NCI-H2081 treated with DMSO at 0.1 percent for 48 hours (cell line): Measurements from ENCODE around the gene FGFBP1.

ENCODE experiments used
- DNase-seq: peaks from one replicate; lab custom pipeline; 2025; lab: John Stamatoyannopoulos, UW

FGFBP1 gene

DNA sequence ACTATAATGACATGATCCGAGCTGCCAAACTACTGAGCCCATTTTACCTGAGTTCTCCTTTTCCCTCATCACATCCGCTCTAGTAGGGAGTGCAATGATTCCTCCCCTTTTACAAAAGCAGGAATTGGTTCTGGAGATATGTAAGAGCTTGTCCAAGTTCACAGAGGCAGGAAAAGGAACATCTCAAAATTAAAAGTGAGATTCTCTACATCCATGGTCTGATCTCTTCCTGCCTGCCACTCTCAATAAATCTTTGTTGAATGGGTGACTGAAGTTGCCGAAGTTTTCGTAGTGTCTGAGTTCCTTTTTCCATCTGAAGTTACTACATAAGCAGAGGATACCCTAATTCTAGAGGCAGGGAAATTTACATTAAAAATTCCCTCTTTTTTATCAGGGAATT is at the start of gene FGFBP1:
TSS of gene FGFBP1 (minus strand) at position 101 of the 400 bp plus-strand sequence. CDS start 2,108 bp downstream, outside the sequence.
- DNase-seq: no peak

DNA sequence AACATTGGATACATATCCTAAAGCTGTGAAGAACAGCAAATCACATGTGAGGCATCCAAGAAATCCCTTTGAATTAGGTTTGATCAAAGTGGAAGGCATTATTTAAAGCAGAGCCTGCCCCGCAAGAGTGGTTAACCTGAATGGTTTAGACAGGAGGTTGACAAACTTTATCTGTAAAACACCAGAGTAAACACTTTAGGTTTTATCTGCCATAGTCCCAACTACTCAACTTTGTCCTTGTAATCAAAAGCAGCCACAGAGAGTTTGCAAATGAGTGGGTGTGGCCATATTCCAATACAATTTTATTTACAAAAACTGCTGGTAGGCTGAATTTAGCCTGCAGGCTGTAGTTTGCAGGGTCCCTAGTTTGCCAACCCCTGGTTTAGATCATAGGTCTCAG is 49.7 kb upstream of the FGFBP1 start:
- DNase-seq: no peak

GRCh38 chr4:15986907-15987306 is 48.4 kb upstream of the FGFBP1 start:
- DNase-seq: no peak

DNA sequence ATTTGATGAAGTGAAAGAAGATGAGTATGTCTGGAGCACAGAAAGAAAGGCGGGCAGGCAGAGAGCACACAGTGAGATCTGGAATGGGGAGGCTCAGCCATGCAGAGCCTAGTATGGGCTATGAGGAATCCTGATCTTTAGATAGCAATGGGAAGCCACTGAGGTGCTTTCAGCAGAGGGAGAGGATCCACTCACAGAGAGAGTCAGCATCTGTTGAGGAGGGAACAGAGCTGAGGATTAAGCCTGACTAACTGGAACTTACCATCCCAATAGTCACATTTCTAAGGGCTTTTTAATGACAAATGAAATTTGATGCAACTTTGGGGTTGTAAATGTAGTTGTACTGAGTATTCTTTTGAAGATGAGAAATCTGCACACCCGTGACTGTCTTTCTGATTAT is 45.1 kb upstream of the FGFBP1 start:
- no peak for DNase-seq

DNA sequence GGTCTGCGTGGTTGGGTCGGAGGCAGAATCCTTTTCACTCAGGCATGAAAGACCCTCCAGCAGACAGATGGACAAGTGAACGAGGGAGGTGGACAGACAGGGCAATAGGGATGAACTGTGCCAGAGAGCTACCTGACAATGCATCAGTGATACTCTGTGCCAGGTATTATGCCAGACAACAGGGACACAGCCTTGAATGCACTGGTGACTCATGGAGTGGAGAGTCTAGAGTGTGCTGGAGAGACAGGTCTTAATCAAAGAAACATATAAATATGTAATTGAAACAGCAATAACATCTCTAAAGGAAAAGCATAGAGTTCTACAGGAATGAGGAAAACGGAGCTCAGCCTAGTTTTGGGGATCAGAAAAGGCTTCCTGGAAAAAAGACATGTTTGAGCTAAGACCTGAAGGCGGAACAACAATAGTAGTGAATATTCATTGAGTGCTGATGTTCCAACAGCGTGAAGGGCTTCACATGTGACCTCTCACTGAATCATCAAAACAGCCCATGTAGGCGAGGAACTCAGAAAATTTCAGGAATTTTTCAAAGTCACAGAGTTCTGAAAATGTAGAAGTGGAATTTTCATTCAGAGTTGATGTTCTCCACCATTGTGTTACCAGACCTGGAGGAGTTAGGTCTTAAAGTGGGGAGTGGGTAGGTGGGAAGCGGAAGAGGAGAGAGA is 44.4 kb upstream of the FGFBP1 start:
- no peak for DNase-seq

DNA sequence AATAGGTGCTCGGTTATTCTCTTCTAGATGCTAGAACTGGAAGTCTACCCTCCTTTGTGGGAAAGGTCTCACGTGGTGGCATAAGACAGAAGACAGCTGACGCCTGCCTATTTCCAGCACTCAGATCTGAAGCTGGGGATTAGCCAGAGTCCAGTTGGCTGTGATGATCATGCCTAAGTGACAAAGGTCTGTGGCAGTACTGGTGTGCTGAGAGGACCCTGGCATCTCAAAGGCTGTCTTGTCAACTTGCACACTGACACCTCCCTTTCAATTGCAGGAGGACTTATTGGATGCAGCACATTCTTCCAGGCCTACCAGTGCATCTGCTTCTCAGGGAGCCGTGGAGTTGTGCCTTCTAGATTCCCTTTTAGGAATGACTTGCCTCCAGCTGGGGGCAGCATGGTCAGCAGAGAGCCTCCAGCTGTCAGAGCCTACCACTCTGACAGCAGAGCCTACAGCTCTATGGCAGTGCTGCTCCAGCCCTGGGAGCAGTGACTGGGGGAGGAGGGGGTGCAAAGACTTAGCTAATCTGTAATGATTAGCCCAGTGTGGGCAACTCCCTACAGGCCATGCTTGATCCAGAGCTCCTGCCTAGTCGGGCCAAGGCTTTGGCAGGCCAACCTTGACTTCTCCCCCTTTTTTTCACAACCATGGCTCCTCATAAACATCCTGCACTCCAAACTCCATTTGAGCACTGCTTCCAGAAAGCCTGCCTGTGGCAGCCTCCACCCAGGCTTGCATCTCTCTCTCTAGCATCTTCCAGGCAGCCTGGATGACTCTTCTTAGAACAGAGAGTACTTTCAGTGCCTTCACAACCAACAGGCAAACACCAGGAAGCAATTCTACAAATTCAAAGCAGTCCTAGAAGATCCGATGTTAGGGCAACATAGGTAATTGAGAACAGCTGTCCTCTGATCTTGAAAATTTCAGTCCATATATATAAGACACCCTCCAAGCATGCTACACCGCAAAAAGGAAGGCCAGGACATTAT is 38.2 kb upstream of the FGFBP1 start:
- no peak for DNase-seq

DNA sequence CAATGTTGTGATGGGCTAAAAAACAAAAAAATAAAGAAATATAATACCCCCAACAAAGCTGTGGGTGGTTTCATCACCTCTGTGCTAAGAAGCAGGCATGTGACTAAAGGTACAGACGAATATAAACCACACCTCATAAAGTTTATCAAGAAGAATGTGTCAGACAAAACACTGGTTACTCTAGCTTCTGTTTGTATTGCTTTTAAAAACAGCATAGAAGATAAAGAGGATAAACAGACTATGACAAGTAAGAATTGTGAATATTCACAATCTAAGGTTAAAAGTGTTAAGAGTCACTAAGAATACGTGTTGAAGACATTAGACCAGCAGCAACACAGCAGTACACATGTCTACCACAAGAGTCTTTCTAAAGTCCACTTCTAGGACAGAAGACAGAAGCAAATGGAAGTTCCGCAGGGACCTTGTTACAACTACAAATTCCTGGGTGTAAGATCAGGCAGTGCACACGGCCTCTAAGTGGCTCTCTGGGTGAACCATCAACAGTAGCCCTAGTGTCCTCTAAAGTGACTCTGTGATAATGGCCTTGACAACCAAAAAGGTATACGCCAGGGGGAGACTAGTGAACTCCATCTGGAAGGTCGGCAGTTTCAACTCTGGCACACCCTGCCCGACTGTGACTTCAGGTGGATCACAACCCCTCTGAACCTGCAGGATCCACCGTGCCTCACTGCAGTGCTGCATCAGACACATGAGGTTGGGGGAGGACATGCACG is 32.7 kb upstream of the FGFBP1 start:
- DNase-seq: no peak

DNA sequence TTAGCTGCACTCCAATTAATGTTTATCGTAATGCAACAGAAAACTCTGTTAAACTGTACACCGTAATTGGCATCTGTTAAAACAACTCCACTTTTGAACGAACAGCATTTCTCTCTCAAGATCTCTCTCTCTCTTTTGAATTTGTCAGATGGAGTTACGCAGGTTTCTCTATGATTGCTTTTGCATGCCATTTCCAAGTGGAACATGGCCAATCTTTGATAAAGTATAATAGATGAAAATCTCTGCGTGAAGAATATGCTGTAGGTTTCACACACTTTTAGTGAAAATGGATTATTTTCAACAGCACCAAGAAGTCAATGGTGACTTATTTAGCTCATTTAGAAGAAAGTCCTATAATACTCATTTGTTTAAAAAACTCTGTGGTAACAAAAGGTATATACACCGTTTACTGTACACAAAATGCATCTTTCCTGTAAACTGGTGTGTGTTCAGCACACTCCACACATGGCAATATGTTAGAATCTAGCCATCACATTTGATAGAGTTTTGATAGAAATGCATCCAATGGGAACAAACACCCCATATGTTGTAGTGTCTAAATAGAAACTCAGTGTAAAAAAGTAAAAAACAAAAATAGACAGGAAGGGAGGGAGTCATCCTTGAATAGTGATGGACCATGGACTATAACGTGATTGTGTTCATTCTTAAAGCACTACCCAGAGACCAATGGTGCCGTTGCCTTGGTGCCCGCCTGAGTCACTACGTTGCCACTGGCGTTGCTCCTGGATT is 30.2 kb upstream of the FGFBP1 start:
- DNase-seq: no peak

DNA sequence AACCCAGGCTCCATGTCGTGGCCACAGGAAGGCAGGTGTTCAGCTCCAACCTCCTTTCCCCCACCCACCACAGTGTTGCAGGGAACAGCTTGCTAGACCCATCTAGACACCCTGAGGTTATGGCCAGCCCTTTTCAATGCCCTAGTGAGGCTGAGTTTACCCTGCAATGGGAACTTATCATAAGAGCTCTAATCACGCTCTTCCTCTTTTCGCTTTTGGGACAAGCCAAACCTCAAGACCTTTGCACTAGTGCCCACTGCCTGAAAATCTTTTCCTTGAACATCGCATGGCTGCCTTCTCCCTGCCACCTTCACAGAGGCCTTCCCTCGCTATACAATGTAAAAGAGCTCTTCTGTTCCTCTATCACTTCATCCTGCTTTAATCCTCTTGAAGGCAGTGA is 26.8 kb upstream of the FGFBP1 start:
- DNase-seq: no peak

DNA sequence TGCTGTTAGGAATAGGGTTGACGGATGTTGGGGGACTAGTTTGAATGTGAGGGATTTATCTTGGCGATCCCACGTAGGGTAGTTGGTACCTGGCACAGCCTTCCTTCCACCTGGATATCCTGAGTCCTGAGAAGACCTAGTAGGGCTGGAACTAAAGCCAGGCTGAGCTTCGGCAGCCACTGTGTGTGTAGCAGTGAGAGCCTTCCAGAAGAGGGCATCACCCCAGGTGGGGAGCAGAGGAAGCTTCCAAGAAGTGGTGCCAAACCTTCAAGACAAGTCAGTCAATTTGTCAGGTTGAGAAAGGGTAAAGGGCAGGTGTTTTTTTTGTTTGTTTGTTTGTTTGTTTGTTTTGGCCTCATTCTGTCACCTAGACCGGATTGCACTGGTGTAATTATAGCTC is 25.6 kb upstream of the FGFBP1 start:
- no peak for DNase-seq

DNA sequence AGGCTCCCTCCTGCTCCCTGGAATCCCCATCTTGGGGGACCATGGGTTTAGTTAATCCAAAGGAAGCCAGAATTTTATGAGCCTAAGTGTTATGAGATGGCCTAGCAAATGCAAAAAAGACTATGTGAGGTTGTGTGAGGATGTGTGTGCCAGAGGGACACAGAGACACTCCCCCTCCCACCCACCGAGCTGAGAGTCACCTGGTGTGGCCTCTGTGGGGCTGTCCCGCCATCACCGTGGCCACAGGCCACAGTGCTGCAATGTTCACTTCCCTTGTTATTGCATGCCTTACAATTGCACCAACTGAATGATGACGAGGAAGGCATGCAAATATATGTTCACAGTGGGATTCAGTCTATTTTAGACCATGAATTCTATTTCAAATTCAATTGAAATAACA is 25.0 kb upstream of the FGFBP1 start:
- DNase-seq: no peak

- DNase-seq: no peak
These were observed 24.5 kb upstream of the FGFBP1 start, which contains the start of gene FGFBP2 for GRCh38 chr4:15963001-15963451. Gene FGFBP2, minus strand, starts transcription at chr4:15963175. Its CDS starts 46 bp downstream, at chr4:15963129.

GRCh38 chr4:15961781-15962510 is 23.4 kb upstream of the FGFBP1 start:
- DNase-seq: no peak

DNA sequence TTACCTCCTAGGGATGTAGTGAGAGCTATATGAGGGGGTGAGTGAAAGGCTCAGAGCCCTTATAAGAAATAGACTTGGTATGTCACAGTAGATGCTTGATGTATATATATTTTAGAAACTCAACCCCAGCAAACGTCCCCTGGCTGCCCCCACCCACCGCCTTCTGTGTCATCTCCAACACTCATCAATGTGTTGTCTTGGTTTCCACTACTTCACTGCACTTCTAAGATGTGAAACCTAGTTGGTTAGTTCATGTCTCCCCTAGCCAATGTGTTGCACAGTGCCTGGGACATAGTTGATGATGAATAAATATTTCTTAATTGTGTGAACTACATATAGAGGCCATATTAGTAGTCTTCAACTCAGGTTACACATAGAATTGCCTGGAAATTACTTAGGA is 20.0 kb upstream of the FGFBP1 start:
- DNase-seq: no peak

- peak; percentile 32 for DNase-seq
These were observed 17.8 kb upstream of the FGFBP1 start for GRCh38 chr4:15956179-15956850.

GRCh38 chr4:15955670-15956069 is 17.1 kb upstream of the FGFBP1 start:
- no peak for DNase-seq

- no peak for DNase-seq
These were observed 15.1 kb upstream of the FGFBP1 start for GRCh38 chr4:15953625-15954024.

- DNase-seq: no peak
These were observed 13.2 kb upstream of the FGFBP1 start for GRCh38 chr4:15951781-15952180.

GRCh38 chr4:15948826-15949225 is 10.3 kb upstream of the FGFBP1 start:
- no peak for DNase-seq

GRCh38 chr4:15947684-15948083 is 9.1 kb upstream of the FGFBP1 start:
- DNase-seq: no peak
